PC-9 (cell line): Measurements from ENCODE around the gene LARGE1. TPM values are rescaled to one million over a fixed set of nuclear protein-coding genes. Genes with fewer than 3 reads are reported as not detected.
A peak's percentile ranks its signal among the peaks of the same experiment; 100 is the strongest.

Experiments
- BruUV-seq: library from RNA; stranded (reverse); fragments of 400-500 nt; replicated peaks from 2 replicates; lab custom pipeline; 2021; lab: Mats Ljungman, UMichigan
- CTCF ChIA-PET: fragments of 300-600 bp; sonication (Branson Sonifier 250); formaldehyde crosslinking; loops from one replicate; lab custom pipeline; 2022; ENCODE audit warnings: antibody characterized with exemption; lab: Charles Lee
- POLR2A ChIA-PET: fragments of 300-600 bp; sonication (Branson Sonifier 250); formaldehyde crosslinking; loops from one replicate; lab custom pipeline; 2022; ENCODE audit warnings: antibody characterized with exemption; ENCODE audit not compliant: unreplicated experiment; lab: Charles Lee
- DNase-seq, 2 experiments: peaks; one replicate each; pipeline versions ENCODE4 v3.0.0 to v3.0.0-alpha.2; 2015 to 2022; ENCODE audit warnings: mixed read lengths in 1 of 2
- H2AFZ ChIP-seq: fragments of 200-600 bp; sonication (generic); 2 replicates; pipeline ENCODE4 v1.8.1; 2017; ENCODE audit warnings: antibody characterized with exemption
- H3F3A ChIP-seq: fragments of 200-600 bp; sonication (generic); 2 replicates; pipeline ENCODE4 v1.8.1; 2017; ENCODE audit warnings: antibody characterized with exemption, mild to moderate bottlenecking, low read depth; ENCODE audit not compliant: insufficient read depth
- H3K27ac ChIP-seq: fragments of 200-600 bp; sonication (generic); 2 replicates; pipeline ENCODE4 v1.6.1; 2016; ENCODE audit warnings: mixed run types
- H3K27me3 ChIP-seq: fragments of 200-600 bp; sonication (generic); 2 replicates; pipeline ENCODE4 v1.6.1; 2016; ENCODE audit warnings: low read depth, mixed run types; ENCODE audit not compliant: insufficient read depth
- H3K36me3 ChIP-seq: fragments of 200-600 bp; sonication (generic); 2 replicates; pipeline ENCODE4 v1.6.1; 2016; ENCODE audit warnings: low read depth, mixed run types
- H3K4me1 ChIP-seq: fragments of 200-600 bp; sonication (generic); replicated peaks from 2 replicates; pipeline ENCODE4 v1.6.1; 2016; ENCODE audit warnings: mixed run types; ENCODE audit not compliant: insufficient read depth
- H3K4me2 ChIP-seq: fragments of 200-600 bp; sonication (generic); 2 replicates; pipeline ENCODE4 v1.6.1; 2017; ENCODE audit warnings: mixed run types
- H3K4me3 ChIP-seq: fragments of 200-600 bp; sonication (generic); 2 replicates; pipeline ENCODE4 v1.6.1; 2016; ENCODE audit warnings: mixed run types
- H3K79me2 ChIP-seq: fragments of 200-600 bp; sonication (generic); 2 replicates; pipeline ENCODE4 v1.6.1; 2017; ENCODE audit warnings: low read depth, mixed run types
- H3K9me2 ChIP-seq: fragments of 200-600 bp; sonication (generic); 2 replicates; pipeline ENCODE4 v1.8.1; 2017; ENCODE audit warnings: mild to moderate bottlenecking; ENCODE audit not compliant: insufficient read depth
- H3K9me3 ChIP-seq: fragments of 200-600 bp; sonication (generic); 2 replicates; pipeline ENCODE4 v1.8.1; 2016; ENCODE audit warnings: low read depth; ENCODE audit not compliant: insufficient read depth
- H4K20me1 ChIP-seq: fragments of 200-600 bp; sonication (generic); 2 replicates; pipeline ENCODE4 v1.8.1; 2017; ENCODE audit not compliant: insufficient read depth
- CTCF ChIP-seq: fragments of 200-600 bp; sonication (generic); conservative IDR thresholded peaks from 2 replicates; pipeline ENCODE4 v1.6.1; 2017; ENCODE audit warnings: mixed run types, antibody characterized with exemption, mild to moderate bottlenecking, moderate library complexity
- EZH2 ChIP-seq: fragments of 200-600 bp; sonication (generic); IDR thresholded peaks from 2 replicates; pipeline ENCODE4 v1.8.0; 2017; ENCODE audit warnings: antibody characterized with exemption, low read depth
- intact Hi-C: fragments of 100-400 bp; cut with micrococcal nuclease; formaldehyde crosslinking; loops from one replicate; pipeline ENCODE4 v1.10.0; 2022; ENCODE audit not compliant: unreplicated experiment
- total RNA-seq: library from RNA; stranded (reverse); gene quantifications from 2 replicates; pipeline ENCODE4 v1.2.3, GENCODE V29; 2021

The LARGE1 gene
- total RNA-seq, 1 experiment from 2014 or later, result 12.5 TPM

- no peak overlapping the region for H3K4me3 ChIP-seq
These were observed 65.6 kb downstream of the LARGE1 start for GRCh38 chr22:33854724-33855123.

GRCh38 chr22:33853200-33854097 lies 66.8 kb downstream of the LARGE1 start:
- intact Hi-C loops, result loop anchor here (5.0 kb wide), 1 partner anchor 69 kb away; the partner anchor contains the start of gene LARGE1
- TF ChIP-seq EZH2 (no peak), CTCF (no peak)
- H3K27ac ChIP-seq, result peak overlapping the region; percentile 55
- no peaks in the 10 kb centered on the region for H3K9me3 ChIP-seq
- H4K20me1 ChIP-seq, result no peaks in the 10 kb centered on the region
- peaks cover 32% of the 10 kb centered on the region for H3K4me1 ChIP-seq
- peaks cover 19% of the 10 kb centered on the region for H3F3A ChIP-seq
- no peaks in the 10 kb centered on the region for H3K9me2 ChIP-seq
- ChIA-PET CTCF (interaction anchor here (0.8 to 0.9 kb wide), 2 partner anchors 14 to 70 kb away, joined by 3 to 4 read pairs; no protein-coding TSS in a partner anchor), POLR2A (interaction anchor here (0.6 to 0.7 kb wide), 2 partner anchors 14 to 55 kb away, joined by 5 to 10 read pairs; no protein-coding TSS in a partner anchor)
- H3K27me3 ChIP-seq, result no peaks in the 10 kb centered on the region
- peak overlapping the region; percentile 80 for H3K4me2 ChIP-seq
- BruUV-seq, result no TSS peak
- H3K4me3 ChIP-seq, result peak overlapping the region; percentile 64
- DNase-seq, result peak; percentile 68
- peak overlapping the region; percentile 78 for H2AFZ ChIP-seq
- no peaks in the 10 kb centered on the region for H3K79me2 ChIP-seq
- no peaks in the 10 kb centered on the region for H3K36me3 ChIP-seq

More at GRCh38 chr22:33854724-33855123, 65.6 kb downstream of the LARGE1 start:
- H3K4me2 ChIP-seq, result peak overlapping the region; percentile 80
- ChIA-PET POLR2A (interaction anchor here (0.6 kb wide), 1 partner anchor 23 kb away, joined by 3 read pairs; no protein-coding TSS in a partner anchor), CTCF (no interaction called here)
- no TSS peak for BruUV-seq
- H3K79me2 ChIP-seq, result no peaks in the 10 kb centered on the region
- intact Hi-C loops, result loop anchor here (5.0 kb wide), 1 partner anchor 68 kb away; the partner anchor contains the start of gene LARGE1
- TF ChIP-seq EZH2 (no peak), CTCF (no peak)
- H4K20me1 ChIP-seq, result no peaks in the 10 kb centered on the region
- H3K9me3 ChIP-seq, result no peaks in the 10 kb centered on the region
- no peak overlapping the region for H3K27ac ChIP-seq
- no peaks in the 10 kb centered on the region for H3K9me2 ChIP-seq
- peaks cover 19% of the 10 kb centered on the region for H3F3A ChIP-seq
- H3K36me3 ChIP-seq, result no peaks in the 10 kb centered on the region
- no peaks in the 10 kb centered on the region for H3K27me3 ChIP-seq
- H2AFZ ChIP-seq, result no peak overlapping the region
- DNase-seq, result no peak
- H3K4me1 ChIP-seq, result peaks cover 32% of the 10 kb centered on the region

- TF ChIP-seq EZH2, result no peak
- TF ChIP-seq CTCF, result no peak
- Histone ChIP-seq H3K27ac (peak overlapping the region; percentile 77), H3K4me3 (peak overlapping the region; percentile 13; the same call in 1 of the 2 replicates), H2AFZ (peak overlapping the region; percentile 5; the same call in 1 of the 2 replicates), H3F3A (peaks cover 19% of the 10 kb centered on the region), H3K9me3 (no peaks in the 10 kb centered on the region; the same call in 1 of the 2 replicates), H3K4me2 (peak overlapping the region; percentile 35), H3K9me2 (no peaks in the 10 kb centered on the region), H3K27me3 (no peaks in the 10 kb centered on the region), H4K20me1 (no peaks in the 10 kb centered on the region), H3K4me1 (peaks cover 32% of the 10 kb centered on the region), H3K36me3 (no peaks in the 10 kb centered on the region), H3K79me2 (no peaks in the 10 kb centered on the region)
- DNase-seq, result peak; percentile 20 to 81
- no TSS peak for BruUV-seq
- ChIA-PET CTCF (no interaction called here), POLR2A (no interaction called here)
- intact Hi-C loops, result loop anchor here (5.0 kb wide), 1 partner anchor 70 kb away; the partner anchor contains the start of gene LARGE1
These were observed 68.4 kb downstream of the LARGE1 start for GRCh38 chr22:33851821-33852384.
